ENCODE measurements around the gene CLASRP.

CLASRP gene

DNA sequence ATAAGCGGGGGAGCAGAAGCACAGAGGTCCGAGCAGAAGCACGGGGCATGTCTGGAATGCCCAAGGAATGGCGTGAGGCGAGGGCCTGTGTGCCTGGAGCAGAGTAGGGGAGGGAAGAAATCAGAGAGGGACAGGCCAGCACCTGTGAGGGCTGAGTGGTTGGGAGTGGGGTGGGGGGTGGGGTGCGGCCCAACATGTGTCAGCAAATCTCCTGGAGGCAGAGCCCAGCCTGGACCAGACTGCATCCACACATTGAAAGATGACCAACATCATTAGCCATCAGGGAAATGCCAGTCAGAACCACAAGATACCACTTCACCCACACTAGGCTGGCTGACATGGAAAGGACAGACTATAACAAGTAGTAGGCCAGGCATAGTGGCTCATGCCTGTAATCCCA, 11.2 kb downstream of the CLASRP start:
- Histone ChIP-seq H3K4me1 (ENCODE audit: control insufficient read depth, insufficient read depth, low read length) (peaks cover 61% of the 10 kb centered on the region), H3K27me3 (ENCODE audit: control insufficient read depth, insufficient read depth, low read length) (no peaks in the 10 kb centered on the region), H3K4me3 (ENCODE audit: low read length) (no peak overlapping the region), H3K36me3 (ENCODE audit: control insufficient read depth, insufficient read depth, low read length) (peaks cover 6% of the 10 kb centered on the region), H3K9me3 (ENCODE audit: control insufficient read depth, low read length) (no peaks in the 10 kb centered on the region), H3K9ac (ENCODE audit: low read length) (no peak overlapping the region)

DNA sequence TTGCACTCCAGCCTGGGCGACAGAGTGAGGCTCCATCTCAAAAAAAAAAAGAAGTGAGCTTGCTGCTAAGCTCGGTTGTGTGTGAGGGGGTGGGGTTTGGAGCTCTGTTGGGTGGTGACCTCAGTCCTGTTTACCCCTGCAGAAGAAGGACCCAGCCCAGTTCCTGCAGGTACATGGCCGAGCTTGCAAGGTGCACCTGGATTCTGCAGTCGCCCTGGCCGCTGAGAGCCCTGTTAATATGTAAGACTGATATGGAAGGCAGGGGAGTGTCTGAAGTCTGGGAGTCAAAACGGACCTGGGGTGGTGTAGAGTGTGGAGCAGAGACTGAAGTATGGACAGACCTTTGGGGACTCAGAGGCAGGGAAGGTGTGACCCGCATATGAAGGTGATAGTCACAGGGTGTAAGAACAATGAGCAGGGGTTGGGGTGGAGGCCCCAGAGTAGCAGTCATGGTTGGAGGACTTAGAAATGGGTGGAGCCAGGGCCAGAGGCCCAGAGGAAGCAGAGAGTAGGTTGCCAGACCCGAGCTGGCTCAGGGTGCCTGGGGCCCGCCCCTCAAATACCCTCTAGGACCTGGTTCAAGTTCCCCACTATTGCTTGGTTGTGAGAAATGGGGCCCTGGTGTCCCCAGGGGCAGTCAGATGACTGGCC, 13.2 kb downstream of the CLASRP start:
- peak overlapping the region; percentile 70 for H3K9ac ChIP-seq (ENCODE audit: low read length)
- peaks cover 22% of the 10 kb centered on the region for H3K36me3 ChIP-seq (ENCODE audit: control insufficient read depth, insufficient read depth, low read length)
- H3K9me3 ChIP-seq (ENCODE audit: control insufficient read depth, low read length), result no peaks in the 10 kb centered on the region
- H3K27me3 ChIP-seq (ENCODE audit: control insufficient read depth, insufficient read depth, low read length), result no peaks in the 10 kb centered on the region
- peaks cover 41% of the 10 kb centered on the region for H3K4me1 ChIP-seq (ENCODE audit: control insufficient read depth, insufficient read depth, low read length)
- no peak overlapping the region for H3K4me3 ChIP-seq (ENCODE audit: low read length)

DNA sequence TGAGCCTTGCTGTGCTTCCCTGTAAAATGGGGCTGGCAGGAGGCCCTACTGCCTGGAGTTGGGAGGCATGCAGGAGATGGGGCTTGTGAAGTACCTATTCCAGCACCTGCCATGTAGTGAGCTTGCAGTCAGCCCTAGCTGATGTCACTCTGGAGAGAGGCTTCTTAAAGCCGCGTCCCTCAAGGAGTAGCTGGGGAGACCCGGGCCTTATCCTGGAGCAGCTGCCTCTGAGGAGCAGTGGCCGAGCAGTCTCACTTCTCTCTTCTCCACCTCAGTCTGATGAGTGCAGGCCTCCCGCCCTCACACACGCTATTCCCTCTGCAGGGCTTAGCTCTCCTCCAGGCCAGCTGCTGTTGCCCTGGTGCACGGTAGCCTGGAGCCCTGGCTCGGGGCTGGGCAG, 18.0 kb downstream of the CLASRP start:
- H3K27me3 ChIP-seq (ENCODE audit: control insufficient read depth, insufficient read depth, low read length), result no peaks in the 10 kb centered on the region
- no peaks in the 10 kb centered on the region for H3K9me3 ChIP-seq (ENCODE audit: control insufficient read depth, low read length)
- peaks cover 19% of the 10 kb centered on the region for H3K4me1 ChIP-seq (ENCODE audit: control insufficient read depth, insufficient read depth, low read length)
- peaks cover 57% of the 10 kb centered on the region for H3K36me3 ChIP-seq (ENCODE audit: control insufficient read depth, insufficient read depth, low read length)
- H3K9ac ChIP-seq (ENCODE audit: low read length), result no peak overlapping the region
- H3K4me3 ChIP-seq (ENCODE audit: low read length), result no peak overlapping the region

DNA sequence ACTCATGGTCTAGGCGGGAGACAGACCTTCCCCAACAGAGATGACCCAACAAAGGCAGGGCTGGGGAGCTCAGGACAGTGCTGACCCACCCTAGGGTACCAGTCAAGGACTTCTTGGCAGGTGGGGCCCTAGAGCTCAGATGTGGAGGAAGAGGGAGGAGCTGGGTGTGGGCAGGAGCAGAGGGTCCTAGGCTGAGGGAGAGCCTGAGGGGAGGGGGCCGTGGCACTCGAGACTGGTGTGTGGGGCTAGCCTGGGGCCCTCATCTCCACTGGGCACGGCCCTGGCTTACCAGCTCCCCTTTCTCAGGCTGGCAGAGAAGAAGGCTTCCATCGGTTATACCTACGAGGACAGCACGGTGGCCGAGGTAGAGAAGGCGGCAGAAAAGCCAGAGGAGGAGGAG, 18.6 kb downstream of the CLASRP start:
- H3K4me3 ChIP-seq (ENCODE audit: low read length), result no peak overlapping the region
- no peaks in the 10 kb centered on the region for H3K9me3 ChIP-seq (ENCODE audit: control insufficient read depth, low read length)
- no peak overlapping the region for H3K9ac ChIP-seq (ENCODE audit: low read length)
- no peaks in the 10 kb centered on the region for H3K27me3 ChIP-seq (ENCODE audit: control insufficient read depth, insufficient read depth, low read length)
- H3K4me1 ChIP-seq (ENCODE audit: control insufficient read depth, insufficient read depth, low read length), result peaks cover 14% of the 10 kb centered on the region
- peaks cover 57% of the 10 kb centered on the region for H3K36me3 ChIP-seq (ENCODE audit: control insufficient read depth, insufficient read depth, low read length)

DNA sequence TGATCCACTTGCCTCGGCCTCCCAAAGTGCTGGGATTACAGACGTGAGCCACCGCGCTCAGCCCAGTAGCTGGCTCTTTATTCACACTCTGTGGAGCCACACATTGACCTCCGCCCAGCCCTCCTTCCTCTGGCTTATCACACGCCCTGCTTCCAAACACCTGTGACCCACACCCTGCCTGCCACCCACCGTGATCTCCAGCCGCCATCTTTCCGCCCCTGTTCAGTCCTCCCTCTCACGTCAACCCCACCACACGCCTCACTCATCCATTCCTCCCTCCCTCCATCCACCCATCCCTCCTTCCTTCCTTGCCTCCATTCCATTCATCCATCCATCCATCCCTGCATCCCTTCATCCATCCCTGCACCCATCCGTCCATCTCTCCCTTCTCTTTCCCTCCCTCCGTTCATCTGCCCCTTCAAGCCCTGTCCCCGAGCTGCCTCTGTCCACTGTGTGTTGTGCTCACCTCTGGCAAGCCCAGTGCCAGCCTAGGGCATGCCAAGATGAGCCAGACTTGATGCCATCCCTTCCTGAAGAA, 19.8 kb downstream of the CLASRP start:
- Histone ChIP-seq H3K9me3 (ENCODE audit: control insufficient read depth, low read length) (no peaks in the 10 kb centered on the region), H3K9ac (ENCODE audit: low read length) (no peak overlapping the region), H3K27me3 (ENCODE audit: control insufficient read depth, insufficient read depth, low read length) (no peaks in the 10 kb centered on the region), H3K4me1 (ENCODE audit: control insufficient read depth, insufficient read depth, low read length) (peaks cover 6% of the 10 kb centered on the region), H3K4me3 (ENCODE audit: low read length) (no peak overlapping the region), H3K36me3 (ENCODE audit: control insufficient read depth, insufficient read depth, low read length) (peaks cover 53% of the 10 kb centered on the region)

DNA sequence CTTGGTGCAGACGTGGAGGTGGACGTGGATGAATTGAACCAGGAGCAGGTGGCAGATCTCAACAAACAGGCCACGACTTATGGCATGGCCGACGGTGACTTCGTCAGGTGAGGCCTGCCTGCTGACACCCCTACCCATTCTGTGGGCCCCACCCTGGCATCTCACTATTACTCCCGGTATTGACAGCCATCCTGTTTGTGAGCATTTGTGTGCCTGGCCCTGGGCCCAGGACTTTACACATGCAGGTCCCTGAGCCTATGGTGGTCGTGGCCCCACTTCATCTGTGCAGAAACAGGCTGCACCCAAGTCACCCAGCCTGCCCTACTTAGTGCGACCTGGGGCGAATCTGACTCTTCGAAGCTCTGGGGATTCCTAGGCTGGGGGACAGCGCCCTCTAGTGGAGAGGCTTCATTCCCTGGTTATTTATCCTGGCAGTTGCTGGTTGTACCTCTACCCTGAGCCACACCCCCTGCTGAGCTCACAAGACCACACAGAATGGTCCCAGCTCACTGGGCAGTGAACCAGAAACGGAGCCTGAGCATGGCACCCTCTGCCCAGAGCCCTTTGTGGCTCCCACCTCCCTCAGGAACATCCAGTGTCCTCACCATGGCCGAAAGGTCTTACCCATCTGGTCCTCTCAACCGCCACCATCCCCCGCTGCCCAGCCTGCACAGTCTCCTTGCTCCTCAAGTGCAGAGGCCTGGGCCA, 20.6 kb downstream of the CLASRP start:
- H3K4me1 ChIP-seq (ENCODE audit: control insufficient read depth, insufficient read depth, low read length), result peaks cover 6% of the 10 kb centered on the region
- H3K36me3 ChIP-seq (ENCODE audit: control insufficient read depth, insufficient read depth, low read length), result peaks cover 53% of the 10 kb centered on the region
- no peak overlapping the region for H3K4me3 ChIP-seq (ENCODE audit: low read length)
- H3K9ac ChIP-seq (ENCODE audit: low read length), result no peak overlapping the region
- no peaks in the 10 kb centered on the region for H3K9me3 ChIP-seq (ENCODE audit: control insufficient read depth, low read length)
- no peaks in the 10 kb centered on the region for H3K27me3 ChIP-seq (ENCODE audit: control insufficient read depth, insufficient read depth, low read length)

DNA sequence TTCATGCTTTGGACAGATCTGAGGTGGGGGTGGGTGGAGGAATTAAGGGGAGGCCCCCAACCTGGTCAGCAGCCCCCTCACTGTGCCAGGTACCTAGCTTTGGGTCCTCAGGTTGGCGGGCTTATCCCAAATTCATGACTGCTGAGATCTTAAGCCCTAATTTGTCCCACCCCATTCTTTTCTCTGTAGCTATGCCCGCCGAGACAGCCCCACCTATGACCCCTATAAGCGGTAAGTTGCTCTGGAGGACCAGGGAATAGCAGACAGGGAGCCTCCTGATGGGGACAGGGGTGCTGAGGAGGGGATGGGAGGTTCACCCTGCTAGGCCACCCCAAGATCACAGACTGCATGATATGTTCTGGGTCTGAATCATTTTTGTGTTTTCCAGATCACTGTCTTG, 23.1 kb downstream of the CLASRP start:
- Histone ChIP-seq H3K36me3 (ENCODE audit: control insufficient read depth, insufficient read depth, low read length) (peaks cover 41% of the 10 kb centered on the region), H3K4me1 (ENCODE audit: control insufficient read depth, insufficient read depth, low read length) (peaks cover 6% of the 10 kb centered on the region), H3K4me3 (ENCODE audit: low read length) (no peak overlapping the region), H3K9me3 (ENCODE audit: control insufficient read depth, low read length) (no peaks in the 10 kb centered on the region), H3K27me3 (ENCODE audit: control insufficient read depth, insufficient read depth, low read length) (no peaks in the 10 kb centered on the region), H3K9ac (ENCODE audit: low read length) (no peak overlapping the region)

DNA sequence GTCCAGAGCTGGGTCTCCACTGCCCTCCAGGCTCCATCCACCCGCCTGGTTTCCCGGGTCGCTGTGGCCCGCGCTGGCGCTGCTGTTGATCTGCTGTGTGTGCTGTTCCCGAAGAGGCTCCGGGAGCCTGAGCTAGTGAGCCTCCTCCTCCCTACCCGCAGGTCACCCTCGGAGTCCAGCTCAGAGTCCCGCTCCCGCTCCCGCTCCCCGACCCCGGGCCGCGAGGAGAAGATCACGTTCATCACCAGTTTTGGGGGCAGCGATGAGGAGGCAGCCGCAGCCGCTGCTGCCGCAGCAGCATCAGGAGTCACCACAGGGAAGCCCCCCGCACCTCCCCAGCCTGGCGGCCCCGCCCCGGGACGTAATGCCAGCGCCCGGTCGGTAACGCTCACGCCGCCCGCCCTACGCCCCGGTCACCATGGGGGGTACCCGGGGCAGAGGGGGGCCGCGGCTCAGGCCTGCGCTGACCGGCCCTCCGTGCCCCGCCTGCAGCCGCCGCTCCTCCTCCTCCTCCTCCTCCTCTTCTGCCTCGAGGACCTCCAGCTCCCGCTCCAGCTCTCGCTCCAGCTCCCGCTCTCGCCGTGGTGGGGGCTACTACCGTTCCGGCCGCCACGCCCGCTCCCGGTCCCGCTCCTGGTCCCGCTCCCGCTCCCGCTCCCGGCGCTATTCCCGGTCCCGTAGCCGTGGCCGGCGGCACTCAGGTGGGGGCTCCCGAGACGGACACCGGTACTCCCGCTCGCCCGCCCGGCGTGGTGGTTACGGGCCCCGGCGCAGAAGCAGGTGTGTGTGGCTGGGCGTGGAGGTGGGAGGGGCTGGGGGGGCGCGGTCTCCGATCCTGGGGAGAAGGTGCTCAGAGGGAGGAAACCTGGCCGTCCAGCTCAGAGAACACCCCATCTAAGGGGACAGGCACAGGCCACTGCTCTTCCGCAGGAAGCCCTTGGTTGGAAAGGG, 25.3 kb downstream of the CLASRP start:
- Histone ChIP-seq H3K9me3 (ENCODE audit: control insufficient read depth, low read length) (no peaks in the 10 kb centered on the region), H3K4me1 (ENCODE audit: control insufficient read depth, insufficient read depth, low read length) (peaks cover 9% of the 10 kb centered on the region), H3K27me3 (ENCODE audit: control insufficient read depth, insufficient read depth, low read length) (no peaks in the 10 kb centered on the region), H3K4me3 (ENCODE audit: low read length) (no peak overlapping the region), H3K9ac (ENCODE audit: low read length) (no peak overlapping the region), H3K36me3 (ENCODE audit: control insufficient read depth, insufficient read depth, low read length) (peaks cover 27% of the 10 kb centered on the region)

DNA sequence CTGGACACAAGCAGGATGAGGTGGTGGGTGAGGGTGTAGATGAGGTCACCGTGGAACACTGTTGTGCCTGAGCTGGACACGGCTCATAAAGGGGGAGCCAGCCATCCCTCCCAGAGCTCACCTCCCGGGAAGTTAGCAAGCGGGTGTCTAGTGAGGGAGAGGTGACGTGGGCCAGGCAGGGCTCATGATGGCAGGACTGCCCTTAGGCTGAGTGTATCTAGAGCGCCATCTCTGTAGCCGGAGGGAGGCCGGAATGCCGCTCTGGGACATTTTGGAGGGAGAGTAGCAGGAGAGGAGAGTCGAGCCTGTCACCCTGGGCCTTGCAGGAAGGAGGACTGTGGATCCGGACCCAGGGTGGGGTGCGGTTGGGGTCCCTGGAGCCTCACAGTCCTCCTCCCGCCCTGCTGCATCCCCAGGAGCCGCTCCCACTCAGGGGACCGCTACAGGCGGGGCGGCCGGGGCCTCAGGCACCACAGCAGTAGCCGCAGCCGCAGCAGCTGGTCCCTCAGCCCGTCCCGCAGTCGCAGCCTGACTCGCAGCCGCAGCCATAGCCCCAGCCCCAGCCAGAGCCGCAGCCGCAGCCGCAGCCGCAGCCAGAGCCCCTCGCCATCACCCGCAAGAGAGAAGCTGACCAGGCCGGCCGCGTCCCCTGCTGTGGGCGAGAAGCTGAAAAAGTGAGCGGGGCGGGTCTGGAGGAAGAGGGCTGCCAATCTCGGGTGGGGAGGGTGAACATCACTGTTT, 28.2 kb downstream of the CLASRP start:
- Histone ChIP-seq H3K36me3 (ENCODE audit: control insufficient read depth, insufficient read depth, low read length) (peaks cover 5% of the 10 kb centered on the region), H3K27me3 (ENCODE audit: control insufficient read depth, insufficient read depth, low read length) (no peaks in the 10 kb centered on the region), H3K9me3 (ENCODE audit: control insufficient read depth, low read length) (no peaks in the 10 kb centered on the region), H3K4me3 (ENCODE audit: low read length) (no peak overlapping the region), H3K9ac (ENCODE audit: low read length) (no peak overlapping the region), H3K4me1 (ENCODE audit: control insufficient read depth, insufficient read depth, low read length) (peaks cover 29% of the 10 kb centered on the region)

DNA sequence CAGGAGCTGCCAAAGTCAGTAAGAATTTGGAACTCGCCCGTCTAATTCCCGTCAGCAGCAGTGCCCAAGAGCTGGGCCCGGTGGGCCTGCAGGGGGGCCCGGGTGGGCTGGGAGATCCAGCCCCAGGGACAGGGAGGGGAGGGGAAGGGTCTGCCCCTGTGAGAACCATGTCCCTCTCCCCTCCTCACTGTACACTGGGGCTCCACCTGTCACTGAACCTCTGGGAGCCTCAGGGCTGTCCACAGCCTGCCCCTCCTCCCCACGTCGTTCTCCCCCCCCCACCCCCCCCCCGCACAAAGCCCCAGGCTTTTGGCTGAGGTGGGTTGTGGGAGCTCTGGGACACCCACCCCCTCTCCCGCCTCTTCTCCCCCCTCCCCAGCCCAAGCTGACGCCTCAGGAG, 29.2 kb downstream of the CLASRP start:
- H3K9ac ChIP-seq (ENCODE audit: low read length), result no peak overlapping the region
- H3K4me1 ChIP-seq (ENCODE audit: control insufficient read depth, insufficient read depth, low read length), result peaks cover 32% of the 10 kb centered on the region
- no peaks in the 10 kb centered on the region for H3K9me3 ChIP-seq (ENCODE audit: control insufficient read depth, low read length)
- H3K27me3 ChIP-seq (ENCODE audit: control insufficient read depth, insufficient read depth, low read length), result no peaks in the 10 kb centered on the region
- H3K4me3 ChIP-seq (ENCODE audit: low read length), result no peak overlapping the region
- H3K36me3 ChIP-seq (ENCODE audit: control insufficient read depth, insufficient read depth, low read length), result peaks cover 5% of the 10 kb centered on the region

DNA sequence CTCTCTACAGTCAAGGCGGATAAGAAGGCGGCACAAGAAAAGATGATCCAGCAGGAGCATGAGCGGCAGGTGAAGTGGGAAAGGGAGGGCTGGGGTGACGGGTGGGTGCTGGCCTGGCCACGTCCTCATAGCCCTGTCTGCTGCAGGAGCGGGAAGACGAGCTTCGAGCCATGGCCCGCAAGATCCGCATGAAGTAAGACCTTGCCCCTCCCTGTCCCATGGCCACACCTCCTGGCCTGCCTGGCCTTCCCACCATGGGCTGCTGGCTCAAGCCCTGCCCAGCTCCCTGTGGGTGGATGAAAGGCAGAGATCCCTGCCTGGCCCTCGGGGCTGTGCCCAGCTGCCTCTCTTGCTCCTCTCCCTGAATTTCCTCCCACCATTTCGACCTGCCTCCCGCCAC, 30.2 kb downstream of the CLASRP start:
- Histone ChIP-seq H3K9ac (ENCODE audit: low read length) (no peak overlapping the region), H3K4me1 (ENCODE audit: control insufficient read depth, insufficient read depth, low read length) (peaks cover 32% of the 10 kb centered on the region), H3K36me3 (ENCODE audit: control insufficient read depth, insufficient read depth, low read length) (peaks cover 5% of the 10 kb centered on the region), H3K9me3 (ENCODE audit: control insufficient read depth, low read length) (no peaks in the 10 kb centered on the region), H3K27me3 (ENCODE audit: control insufficient read depth, insufficient read depth, low read length) (no peaks in the 10 kb centered on the region), H3K4me3 (ENCODE audit: low read length) (no peak overlapping the region)
